Bronchial epithelial cell (primary cell): ENCODE results near the gene MRC2. TPM values are rescaled to one million over a fixed set of nuclear protein-coding genes. Genes with fewer than 3 reads are reported as not detected.

Experiments used
- DNase-seq: peaks from one replicate; pipeline ENCODE4 v3.0.0-alpha.2; 2010; ENCODE audit warnings: low read depth
- FAIRE-seq: peaks from 2 replicates; lab custom pipeline; 2011; peaks lifted over from hg19 to GRCh38; lab: Jason Lieb, UNC
- H3K27me3 ChIP-seq: 2 replicates; pipeline ENCODE4 v1.5.1; 2011; ENCODE audit warnings: low read length; ENCODE audit not compliant: control insufficient read depth, insufficient read depth
- H3K36me3 ChIP-seq: 2 replicates; pipeline ENCODE4 v1.5.1; 2011; ENCODE audit warnings: low read length; ENCODE audit not compliant: control insufficient read depth, insufficient read depth
- H3K4me3 ChIP-seq: 2 replicates; pipeline ENCODE4 v1.5.1; 2011; ENCODE audit warnings: mild to moderate bottlenecking, low read depth, low read length, control low read depth
- CTCF ChIP-seq: IDR thresholded peaks from 2 replicates; pipeline ENCODE4 v1.5.1; 2011; ENCODE audit warnings: mild to moderate bottlenecking, moderate library complexity, low read length, control low read depth, inconsistent platforms; ENCODE audit not compliant: insufficient read depth, severe bottlenecking
- total RNA-seq: library from RNA; depleted of rRNA; stranded (reverse); fragments of >200 nt; gene quantifications from 2 replicates; pipeline ENCODE4 v1.2.1, GENCODE V29; 2014

MRC2 gene, protein sequence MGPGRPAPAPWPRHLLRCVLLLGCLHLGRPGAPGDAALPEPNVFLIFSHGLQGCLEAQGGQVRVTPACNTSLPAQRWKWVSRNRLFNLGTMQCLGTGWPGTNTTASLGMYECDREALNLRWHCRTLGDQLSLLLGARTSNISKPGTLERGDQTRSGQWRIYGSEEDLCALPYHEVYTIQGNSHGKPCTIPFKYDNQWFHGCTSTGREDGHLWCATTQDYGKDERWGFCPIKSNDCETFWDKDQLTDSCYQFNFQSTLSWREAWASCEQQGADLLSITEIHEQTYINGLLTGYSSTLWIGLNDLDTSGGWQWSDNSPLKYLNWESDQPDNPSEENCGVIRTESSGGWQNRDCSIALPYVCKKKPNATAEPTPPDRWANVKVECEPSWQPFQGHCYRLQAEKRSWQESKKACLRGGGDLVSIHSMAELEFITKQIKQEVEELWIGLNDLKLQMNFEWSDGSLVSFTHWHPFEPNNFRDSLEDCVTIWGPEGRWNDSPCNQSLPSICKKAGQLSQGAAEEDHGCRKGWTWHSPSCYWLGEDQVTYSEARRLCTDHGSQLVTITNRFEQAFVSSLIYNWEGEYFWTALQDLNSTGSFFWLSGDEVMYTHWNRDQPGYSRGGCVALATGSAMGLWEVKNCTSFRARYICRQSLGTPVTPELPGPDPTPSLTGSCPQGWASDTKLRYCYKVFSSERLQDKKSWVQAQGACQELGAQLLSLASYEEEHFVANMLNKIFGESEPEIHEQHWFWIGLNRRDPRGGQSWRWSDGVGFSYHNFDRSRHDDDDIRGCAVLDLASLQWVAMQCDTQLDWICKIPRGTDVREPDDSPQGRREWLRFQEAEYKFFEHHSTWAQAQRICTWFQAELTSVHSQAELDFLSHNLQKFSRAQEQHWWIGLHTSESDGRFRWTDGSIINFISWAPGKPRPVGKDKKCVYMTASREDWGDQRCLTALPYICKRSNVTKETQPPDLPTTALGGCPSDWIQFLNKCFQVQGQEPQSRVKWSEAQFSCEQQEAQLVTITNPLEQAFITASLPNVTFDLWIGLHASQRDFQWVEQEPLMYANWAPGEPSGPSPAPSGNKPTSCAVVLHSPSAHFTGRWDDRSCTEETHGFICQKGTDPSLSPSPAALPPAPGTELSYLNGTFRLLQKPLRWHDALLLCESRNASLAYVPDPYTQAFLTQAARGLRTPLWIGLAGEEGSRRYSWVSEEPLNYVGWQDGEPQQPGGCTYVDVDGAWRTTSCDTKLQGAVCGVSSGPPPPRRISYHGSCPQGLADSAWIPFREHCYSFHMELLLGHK (N-terminal part only)
- 9.2 and 19.6 TPM in 2 replicates for total RNA-seq

GRCh38 chr17:62627219-62627903 is at the start of gene MRC2:
MRC2 (plus strand) TSS chr17:62627670; CDS start chr17:62627803, 133 bp downstream.
- Histone ChIP-seq H3K27me3 (no peaks in the 10 kb centered on the region), H3K36me3 (no peaks in the 10 kb centered on the region), H3K4me3 (peak within 1 kb of the TSS; percentile 64)
- peak; percentile 53 for DNase-seq
- FAIRE-seq: no peak
- TF ChIP-seq CTCF: no peak

DNA sequence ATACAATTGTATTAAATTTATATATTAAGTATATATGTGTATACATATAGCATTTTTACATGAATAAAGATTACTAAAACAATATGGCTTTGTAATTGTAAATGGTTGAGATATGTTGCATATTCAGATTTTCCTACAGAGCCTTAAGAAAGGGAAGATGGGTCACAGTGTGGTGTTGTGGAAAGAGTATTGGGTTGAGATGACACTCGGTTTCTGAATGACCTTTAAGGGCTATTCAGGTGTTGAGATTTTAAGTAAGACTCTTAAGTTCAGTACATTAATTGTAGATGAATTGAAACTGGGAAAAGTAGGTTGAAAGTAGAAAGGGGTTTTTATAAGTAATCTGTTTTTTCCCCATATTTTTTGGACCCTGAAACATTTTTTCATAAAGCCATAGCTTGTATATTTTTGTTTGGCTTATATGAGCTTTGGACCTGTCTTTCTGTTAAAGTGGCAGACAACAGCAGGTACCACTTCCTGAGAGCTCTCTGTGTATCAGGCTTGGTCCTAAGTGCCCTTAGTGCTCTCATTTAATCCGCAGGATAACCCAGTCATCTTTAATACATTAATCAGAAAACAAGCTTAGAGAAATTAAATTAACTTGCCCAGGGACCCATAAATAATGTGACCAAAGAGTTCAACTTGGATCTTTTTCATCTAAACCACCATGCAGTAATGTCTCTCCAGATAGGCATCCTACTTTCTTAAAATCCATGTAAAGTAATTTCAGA is 48.5 kb upstream of the MRC2 start:
- TF ChIP-seq CTCF: no peak
- no peak for FAIRE-seq
- no peak for DNase-seq
- H3K36me3 ChIP-seq: peaks cover 7% of the 10 kb centered on the region
- no peak overlapping the region for H3K4me3 ChIP-seq
- H3K27me3 ChIP-seq: no peaks in the 10 kb centered on the region

DNA sequence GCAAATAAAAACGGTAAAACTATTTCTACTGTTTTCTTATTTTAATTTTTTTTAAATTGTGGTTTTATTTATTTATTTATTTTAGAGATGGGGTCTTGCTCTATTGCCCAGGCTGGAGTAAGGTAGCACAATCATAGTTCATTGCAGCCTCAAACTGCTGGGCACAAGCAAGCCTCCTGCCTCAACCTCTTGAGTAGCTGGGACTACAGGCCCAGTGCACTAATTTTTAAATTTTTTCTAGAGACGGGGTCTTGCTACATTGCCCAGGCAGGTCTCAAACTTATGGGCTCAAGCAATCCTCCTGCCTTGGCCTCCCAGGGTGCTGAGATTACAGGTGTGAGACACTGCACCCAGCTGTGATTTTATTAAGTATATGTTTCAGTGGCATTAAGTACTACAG is 46.5 kb upstream of the MRC2 start:
- TF ChIP-seq CTCF: no peak
- Histone ChIP-seq H3K27me3 (no peaks in the 10 kb centered on the region), H3K36me3 (peaks cover 3% of the 10 kb centered on the region), H3K4me3 (no peak overlapping the region)
- FAIRE-seq: no peak
- DNase-seq: no peak

- TF ChIP-seq CTCF: no peak
- Histone ChIP-seq H3K27me3 (no peaks in the 10 kb centered on the region), H3K4me3 (no peak overlapping the region), H3K36me3 (peaks cover 2% of the 10 kb centered on the region)
- FAIRE-seq: no peak
- no peak for DNase-seq
These were observed 45.7 kb upstream of the MRC2 start for GRCh38 chr17:62581764-62582163.
